ENCODE data around the gene PODXL2.
"Not testable (repeated sequence)": the region's sequence is repeated elsewhere in the genome, so short reads cannot be mapped to it uniquely, and the experiment has no call there.

The PODXL2 gene

DNA sequence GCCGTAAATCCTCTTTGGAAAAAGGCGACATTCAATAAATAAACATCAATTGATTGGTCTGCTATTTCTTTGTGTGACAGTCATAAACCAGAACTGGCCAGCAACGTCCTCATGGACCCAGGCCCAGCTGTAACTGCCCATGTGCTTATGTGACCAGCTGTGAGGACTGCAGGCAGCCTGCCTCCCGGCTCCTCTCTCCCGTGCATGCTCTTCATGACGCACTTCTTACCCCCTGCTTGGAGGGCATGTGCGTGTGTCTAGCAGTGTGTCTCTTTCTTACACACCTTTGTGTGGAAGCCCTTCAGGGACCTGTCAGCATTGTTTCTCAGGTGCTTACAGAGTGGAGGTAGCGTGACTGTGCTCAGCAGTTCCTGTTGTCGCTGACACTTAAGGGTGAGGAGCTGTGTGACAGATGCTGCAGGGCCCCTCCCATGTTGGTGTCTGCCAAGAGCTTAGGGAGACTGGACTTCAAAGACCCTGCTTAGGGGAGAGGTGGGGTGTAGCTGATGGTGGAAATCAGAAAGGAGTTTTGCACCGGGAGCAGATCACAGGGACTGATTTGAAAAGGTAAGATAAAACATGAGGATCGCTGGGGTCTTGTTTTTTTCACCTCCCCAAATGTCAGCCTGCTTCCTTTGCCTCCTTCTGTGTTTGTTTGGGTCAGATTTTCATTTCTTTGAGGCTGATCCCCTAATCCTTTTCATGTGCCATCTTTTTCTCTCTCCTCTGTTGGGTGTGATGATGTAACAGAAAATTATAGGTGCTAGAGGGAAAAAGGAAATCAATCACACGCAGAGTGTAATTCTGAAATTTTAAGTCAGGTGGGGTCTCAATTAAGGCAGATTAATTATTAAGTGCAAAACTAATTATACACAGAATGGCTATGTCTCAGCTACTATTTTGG is 2.1 kb downstream of the PODXL2 start:
- no peak for DNase-seq

DNA sequence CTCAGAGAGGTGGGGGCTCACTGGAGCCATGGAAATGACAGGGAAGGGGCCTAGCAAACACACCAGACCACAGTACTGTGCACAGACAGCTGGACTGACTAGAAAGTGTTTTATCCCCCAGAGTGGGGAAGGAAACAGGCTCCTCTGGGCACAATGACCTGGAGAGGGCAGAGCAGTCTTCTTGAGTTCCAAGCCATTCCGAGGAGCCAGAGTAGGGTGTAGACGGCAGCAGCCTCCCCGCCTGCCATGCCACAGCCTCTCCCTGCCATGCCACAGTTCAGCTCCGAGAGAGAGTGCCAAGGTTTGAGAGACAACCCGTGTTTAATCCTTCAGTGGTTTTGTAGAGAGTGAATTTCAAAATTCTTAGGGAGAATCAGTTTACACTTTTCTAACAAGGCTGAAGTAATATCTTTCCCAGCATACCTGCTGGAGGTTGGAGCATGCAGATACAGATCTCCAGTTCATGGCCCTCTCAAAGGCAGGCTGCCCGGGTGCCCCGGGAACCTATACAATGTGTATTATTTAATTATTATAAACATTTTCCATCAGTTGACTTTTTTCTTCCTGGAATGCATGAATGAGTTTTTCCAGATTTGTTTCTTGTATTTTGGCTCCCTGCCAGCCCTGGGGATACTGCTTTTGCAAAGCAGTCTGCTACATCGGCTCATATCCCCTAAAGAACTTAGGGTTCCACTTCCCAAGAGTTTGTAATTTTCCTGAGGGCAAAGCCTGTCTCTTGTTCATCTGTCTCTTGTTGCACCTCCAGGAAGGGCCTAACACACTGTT is 3.2 kb downstream of the PODXL2 start:
- DNase-seq, result no peak

DNA sequence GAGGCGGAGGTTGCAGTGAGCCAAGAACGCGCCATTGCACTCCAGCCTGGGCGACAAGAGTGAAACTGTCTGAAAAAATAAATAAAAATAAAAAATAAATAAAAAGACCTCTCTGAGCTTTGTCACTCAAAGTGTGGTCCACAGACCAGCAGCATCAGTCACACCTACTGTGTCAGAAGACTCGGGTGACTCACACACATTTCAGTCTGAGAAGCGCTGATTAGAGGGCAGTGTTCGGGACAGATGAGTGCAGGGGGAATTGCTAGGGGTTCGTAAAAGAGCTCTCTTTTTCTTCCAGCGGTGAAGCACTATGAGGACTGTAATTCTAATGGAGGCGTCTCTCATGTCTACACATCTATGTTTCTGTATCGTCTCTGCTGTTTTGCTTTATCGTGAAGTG is 5.7 kb downstream of the PODXL2 start:
- DNase-seq, result no peak

DNA sequence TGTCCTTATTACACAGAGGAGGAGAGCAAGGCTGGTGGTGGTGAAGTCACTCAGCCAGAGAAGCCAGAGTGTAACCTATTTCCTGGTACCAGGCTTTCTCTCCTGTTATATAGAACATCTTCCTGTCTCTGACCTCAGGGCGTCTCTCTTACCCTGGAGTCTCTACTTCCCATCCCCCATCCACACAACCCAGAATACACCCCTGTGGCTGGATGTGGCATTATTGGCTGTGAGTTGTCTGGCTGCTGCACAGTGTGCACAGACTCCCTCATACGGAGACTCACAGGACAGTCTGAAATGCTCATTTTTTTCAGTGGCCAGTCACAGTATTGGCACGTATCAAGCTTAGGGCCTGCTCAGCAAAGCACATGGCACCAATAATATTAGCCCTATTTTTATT is 8.6 kb downstream of the PODXL2 start:
- peak; percentile 25 for DNase-seq

DNA sequence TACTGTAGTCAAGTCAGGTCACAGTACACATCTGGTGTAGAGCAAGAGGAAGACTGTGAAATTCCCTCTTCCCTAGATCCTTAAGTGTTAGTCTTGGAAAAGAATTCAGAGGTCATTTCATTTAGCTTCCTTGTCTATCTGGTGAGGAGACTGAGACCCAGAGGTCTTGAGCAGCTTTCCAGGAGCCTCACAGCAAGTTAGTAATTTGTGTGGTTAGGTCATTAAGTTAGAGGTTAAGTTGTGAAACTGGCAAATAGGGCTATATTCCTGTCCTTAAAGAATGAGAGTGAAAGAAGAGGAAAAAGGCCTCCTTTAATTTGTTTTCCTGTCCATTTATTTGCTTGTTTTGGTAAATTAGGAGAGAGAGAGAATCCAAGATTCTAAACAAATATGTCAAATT is 9.0 kb downstream of the PODXL2 start:
- DNase-seq, result no peak

DNA sequence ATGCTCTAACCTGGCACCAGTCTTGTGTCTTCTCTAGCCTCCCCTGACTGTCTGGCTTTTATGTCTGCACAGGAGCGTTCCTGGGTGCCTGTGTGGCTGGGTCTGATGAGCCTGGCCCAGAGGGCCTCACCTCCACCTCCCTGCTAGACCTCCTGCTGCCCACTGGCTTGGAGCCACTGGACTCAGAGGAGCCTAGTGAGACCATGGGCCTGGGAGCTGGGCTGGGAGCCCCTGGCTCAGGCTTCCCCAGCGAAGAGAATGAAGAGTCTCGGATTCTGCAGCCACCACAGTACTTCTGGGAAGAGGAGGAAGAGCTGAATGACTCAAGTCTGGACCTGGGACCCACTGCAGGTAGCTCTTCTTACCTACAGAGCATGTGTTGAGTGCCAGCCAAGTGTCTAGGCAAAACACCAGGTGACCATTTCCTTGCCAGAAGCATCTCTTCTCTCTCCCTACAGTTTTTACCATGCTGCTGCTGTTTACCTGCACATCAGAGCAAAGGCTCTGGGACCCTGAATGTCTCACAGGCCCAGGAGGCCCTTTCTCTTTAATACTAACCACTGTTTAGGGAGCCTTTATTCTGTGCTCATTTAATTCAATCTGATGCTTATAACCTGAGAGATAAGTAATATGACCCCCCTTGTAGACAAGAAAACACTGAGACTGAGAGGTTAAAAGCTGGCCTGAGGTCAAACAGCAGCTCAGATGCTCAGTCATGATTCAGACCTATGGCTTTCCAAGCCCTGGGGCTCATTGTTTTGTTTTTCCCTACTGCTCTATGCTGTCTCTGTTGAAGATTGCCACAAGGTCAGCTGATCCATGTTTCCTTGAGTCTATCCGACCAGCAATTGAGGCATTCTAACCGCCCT is 10.4 kb downstream of the PODXL2 start:
- no peak for DNase-seq

DNA sequence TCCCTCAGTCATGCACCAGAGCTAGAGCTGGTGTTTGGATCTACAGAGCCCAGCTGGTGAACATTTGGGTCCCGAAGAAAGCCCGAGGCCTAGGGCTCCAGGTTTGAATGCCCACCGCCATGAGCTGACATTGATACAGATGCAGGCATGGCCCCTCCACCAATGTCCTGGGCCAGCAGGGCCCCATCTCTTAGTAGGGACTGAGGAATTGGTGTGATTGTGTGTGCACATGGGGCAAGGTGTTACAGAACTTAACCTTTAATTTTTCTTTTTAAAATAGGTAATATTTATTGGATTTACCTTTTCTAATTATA is 11.0 kb downstream of the PODXL2 start:
- no peak for DNase-seq

DNA sequence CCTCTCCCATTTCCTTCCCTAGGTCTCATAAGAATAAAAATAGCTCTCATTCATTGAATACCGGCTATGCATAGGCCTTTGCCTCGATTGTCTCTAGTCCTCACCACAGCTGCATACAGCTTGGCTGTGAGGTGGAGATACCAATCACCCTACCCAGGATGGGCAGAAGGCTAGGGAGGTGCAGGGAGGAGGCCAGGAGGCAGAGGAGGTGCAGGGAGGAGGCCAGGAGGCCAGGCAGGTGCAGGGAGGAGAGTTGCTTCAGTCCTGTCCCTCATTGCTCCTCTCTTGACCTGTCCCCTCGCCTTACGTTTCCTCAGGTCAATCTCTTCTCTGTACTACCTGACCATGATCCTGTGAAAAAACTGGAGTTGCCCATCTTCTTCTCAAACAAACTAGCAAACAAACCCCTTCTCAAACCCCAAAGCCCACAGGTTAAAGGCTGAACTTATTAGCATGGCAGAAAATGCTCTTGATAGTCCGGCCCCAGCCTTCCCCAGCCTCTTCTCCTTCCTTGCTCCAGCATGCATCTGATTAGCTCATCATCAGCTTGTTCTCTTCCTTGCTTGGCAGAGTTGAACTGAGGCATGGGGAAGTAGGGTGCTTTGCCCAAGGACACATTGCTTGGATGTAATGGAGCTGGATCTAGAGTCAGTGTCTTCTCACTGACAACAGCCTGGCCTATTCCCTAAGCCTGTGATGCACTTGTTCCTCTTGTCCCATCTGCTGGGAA is 15.8 kb downstream of the PODXL2 start:
- no peak for DNase-seq

DNA sequence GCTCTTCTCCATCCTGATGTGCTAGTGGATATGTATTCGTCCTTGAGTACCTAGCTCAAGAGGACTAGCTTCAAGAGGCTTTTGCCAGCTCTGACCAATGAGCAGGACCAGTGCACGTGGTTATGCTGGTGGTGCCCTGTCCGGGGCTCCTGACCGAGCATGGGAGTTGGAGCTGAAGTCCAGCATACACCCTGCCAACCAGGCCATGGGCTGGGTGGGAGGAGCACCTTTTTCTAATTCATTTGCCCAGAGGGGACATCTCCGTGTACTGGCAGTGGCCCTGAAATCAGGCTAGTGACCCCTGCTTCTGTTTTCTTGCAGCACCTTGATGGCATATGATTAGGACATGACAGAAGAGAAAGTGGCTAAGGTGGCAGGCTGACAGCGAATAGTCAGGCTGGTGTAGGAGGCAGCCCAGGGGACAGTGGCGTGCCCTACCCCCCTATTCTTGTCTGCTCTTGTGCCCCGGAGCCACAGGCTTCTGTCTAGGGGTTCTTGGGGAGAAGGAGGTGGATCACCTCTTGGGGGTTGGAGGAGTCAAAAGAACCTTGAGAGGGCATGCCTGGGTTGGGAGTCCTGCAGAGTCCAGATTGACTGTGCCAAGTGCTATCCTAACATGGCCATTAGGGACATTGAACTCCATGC is 16.5 kb downstream of the PODXL2 start:
- DNase-seq, result no peak

DNA sequence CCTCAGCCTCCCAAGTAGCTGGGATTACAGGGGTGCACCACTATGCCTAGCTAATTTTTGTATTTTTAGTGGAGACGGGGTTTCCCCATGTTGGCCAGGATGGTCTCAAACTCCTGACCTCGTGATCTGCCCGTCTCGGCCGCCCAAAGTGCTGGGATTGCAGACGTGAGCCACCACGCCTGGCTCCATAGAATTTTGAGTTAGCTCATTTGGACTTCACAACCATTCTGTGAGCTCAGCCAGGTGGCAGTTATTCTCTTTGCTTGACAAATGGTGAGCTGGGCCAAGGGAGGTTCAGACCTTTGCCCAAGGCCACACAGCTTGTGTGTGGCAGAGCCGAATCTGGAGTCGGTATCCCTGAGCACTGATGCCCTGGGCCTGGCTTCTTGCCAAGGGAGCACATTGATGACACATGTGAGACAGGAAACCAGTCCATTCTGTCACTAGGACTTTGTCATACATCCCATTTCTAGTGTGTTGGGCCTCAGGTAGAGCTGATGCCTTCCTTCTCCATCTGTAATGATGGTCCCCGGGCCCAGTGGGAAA is 17.6 kb downstream of the PODXL2 start:
- no peak for DNase-seq

DNA sequence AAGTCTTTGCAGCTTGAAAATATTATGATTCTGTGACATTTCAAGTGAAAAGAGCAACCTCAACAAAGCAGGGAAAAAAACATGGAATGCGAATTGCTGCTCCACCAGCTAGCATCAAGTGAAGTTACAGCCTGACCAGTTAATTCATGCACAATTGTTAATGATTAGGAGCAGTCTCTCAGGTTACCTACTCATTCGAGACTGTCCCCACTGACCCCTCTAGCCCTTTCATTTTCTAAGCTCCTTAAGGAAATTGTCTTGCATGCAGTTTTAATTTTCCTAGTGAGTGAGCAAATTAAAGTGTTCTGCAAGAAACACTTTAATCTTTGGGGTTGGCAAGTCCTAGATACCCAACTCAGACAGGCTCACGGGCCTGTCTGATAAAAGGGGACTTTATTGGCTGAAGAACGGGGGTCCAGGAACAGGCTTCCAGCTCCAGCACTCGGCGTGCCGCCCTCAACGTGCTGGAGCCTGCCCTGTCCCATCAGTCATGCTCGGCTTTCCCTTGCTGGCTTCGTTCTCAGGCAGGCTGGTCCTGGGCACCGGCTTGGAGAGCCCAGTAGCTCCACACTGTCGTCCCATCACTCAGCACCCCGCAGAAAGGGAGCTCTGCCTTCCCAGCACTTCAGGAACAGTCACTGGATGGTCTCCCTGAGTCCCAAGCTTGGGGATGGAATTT is 18.3 kb downstream of the PODXL2 start:
- no peak for DNase-seq

DNA sequence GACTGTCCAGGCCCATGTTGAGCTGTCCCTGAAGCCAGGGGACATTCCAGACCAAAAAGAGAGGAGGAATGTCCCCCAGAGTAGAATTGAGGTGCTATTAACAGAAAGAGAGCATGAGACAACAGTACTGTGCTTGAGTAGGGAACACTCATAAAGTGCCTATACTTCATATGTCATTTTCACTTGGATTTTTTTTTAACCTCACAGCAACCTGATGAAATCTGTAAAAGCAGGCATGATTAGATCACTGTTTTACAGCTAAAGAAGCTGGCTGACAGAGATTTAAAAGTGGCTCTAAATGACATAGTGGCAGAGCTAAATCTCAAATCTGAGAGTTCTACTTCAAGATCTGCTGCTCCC is 18.8 kb downstream of the PODXL2 start:
- no peak for DNase-seq

DNA sequence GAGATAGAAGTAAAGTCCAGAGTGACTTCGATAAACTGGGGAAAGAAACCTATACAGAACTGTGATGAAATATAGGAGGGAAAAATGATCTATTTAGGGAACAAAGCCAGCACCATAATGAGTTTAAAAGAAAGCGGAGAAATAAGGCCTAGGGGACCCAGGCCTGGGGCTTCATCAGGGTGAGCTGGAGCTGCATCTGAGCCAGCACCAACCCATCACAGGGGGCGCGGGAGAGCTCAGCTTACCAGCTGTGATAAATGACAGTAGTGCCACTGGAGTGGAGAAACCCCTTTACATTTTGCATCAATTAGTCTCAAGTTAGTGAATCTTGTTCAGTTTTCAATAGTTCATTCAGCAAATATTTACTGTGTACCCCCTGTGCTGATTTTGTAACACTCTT is 21.3 kb downstream of the PODXL2 start:
- DNase-seq, result no peak

DNA sequence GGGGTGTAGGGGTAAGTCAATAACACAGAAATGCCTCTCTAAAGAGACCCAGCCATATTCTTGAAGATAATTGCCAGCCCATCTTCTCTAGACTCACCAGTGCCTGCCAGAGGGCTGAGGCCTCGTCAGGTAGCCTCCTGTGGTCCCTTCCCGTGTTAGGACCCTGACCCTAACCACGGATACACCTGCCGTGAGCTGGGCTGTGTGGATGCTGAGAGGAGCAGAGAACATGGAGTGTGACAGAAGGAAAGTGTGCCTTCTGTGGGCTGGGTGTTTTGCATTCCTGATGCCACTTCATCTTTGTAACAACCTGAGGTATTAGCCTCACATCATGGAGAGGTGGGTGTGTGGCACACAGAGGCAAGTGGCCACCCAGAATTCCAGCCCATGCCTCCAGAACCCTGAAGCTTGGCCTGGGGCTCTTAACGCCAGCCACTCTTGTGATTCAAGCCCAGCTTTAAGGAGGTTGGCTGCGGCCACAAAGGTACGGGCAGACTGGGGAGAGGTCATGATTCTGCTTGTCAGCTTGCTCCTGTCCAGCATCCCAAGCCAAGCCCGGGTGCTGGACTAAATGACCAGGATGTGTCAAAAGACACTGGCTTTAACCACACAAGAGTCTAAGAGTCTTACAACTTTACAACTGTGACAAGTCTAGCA is 22.7 kb downstream of the PODXL2 start:
- DNase-seq, result no peak

DNA sequence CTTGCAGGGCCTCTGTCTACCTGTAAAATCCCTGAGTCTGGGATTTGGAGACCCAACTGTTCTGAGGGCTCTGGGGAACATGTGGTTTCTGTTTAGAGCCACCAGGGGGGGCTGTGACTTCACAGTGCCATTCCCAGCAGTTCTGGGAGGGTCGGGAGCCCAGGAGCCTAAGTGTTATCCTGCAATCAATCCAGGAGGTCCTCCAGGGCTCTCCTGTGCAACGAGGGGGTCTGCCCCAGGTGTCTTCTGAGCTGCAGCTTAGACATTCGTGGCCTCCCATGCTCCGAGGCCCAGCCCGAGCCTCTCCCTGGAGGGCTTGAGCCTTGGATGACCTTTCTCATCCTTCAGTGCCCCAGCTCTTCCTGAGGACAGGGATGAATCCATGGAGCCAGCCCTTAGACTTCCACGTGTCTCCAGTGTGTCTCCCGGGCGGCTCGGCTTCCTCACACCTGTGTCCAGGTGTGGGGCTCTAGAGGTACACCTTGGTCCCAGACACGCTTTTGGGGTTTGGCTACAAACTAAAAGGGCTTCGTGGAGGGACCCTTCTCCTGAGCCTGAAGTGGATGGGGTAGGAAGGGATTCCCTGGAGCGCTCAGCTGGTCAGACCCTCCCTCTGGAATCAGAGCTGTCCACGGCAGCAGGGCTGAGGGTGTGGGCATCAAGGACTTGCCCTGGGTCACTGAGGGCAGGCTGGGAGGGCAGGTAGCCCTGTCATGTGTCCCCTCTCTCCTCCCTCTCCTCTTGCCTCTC is 23.4 kb downstream of the PODXL2 start:
- DNase-seq, result peak; percentile 64

DNA sequence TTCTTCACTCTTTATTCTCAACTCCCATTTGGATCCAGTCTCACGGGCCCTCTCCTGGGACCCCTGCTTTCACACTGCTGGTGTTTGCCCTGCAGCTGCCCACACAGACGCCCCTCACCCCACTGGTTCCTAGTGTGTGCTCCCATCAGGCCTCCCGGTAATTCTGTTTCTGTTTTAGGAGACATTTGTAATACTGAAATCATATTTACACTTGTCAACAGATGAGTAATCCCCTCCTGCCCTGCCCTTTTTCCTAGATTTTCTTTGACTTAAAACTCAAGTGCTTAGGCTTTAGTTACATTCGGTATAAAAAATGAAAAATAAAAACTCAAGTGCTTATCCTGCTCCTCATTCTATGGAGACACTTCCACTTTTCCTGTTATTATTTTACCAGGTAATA is 25.4 kb downstream of the PODXL2 start:
- DNase-seq, result no peak

DNA sequence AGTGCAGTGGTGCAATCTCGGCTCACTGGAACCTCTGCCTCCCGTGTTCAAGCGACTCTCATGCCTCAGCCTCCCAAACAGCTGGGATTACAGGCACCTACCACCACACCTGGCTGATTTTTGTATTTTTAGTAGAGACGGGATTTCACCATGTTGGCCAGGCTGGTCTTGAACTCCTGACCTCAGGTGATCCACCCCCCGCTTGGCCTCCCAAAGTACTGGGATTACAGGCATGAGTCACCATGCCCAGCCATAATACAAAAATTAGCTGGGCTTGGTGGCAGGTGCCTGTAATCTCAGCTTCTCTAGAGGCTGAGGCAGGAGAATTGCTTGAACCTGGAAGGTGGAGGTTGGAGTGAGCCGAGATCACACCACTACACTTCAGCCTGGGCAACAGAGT is 26.0 kb downstream of the PODXL2 start:
- not testable (repeated sequence) for DNase-seq

DNA sequence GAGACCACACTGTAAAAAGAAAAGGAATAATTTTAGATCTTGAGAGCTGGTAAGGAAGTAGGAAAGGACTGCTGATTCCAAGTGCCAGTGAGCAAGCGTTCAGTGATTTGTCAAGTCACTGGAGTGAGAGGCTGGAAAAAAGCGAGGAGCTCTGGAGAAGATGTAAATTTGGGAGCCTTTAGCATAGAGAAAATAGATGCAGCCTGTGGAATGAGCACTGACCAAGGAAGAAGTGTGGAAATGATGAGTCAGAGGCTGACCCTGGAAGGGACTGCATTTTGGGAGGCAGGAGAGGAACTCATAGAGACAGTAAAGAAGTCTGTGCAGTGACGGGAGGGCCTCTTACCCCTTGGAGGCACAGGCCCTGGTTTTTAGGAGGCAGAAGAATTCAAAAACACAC is 26.7 kb downstream of the PODXL2 start:
- no peak for DNase-seq

DNA sequence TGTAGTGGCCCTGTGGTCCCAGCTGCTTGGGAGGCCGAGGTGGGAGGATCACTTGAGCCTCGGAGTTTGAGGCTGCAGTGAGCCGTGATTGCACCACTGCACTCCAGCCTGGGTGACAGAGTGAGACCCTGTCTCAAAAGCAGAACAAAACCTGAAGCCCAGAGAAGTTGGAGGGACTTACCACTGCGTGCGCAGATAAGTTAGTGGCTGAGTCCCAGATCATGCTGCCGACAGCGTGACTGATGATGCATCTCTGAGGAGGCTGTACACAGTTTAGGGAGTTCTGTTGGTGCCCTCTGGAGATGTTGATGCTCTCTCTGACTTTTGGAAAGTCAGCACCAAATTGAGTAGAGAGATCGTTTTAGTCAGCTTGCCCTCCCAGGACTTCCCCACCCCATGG is 27.9 kb downstream of the PODXL2 start:
- DNase-seq, result no peak

DNA sequence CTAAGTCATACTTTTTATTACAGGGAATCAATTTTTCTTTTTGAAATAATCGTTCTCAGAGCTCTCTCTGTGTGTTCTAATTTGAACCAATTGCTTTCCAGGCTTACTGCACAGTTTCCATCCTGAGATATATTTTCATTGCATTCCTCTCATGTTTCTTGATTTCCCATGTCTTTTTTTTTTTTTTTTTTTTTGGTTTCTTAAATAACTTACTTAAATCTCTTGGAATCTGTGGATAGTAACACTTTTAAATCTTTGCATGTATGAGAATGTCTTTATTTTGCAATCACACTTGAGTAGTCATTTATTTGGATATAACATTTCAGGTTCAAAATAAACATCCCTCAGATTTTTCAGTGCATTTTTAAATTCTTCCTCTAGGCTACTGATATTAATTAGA is 29.2 kb downstream of the PODXL2 start:
- DNase-seq, result no peak

Data from hematopoietic multipotent progenitor cell treated with erythropoietin and hydrocortisone succinate and interleukin-3 and kit ligand, for 8 days (in vitro differentiated cells).